ENCODE data around the gene ANKRD24.
"Not testable (repeated sequence)": the region's sequence is repeated elsewhere in the genome, so short reads cannot be mapped to it uniquely, and the experiment has no call there.

The ANKRD24 gene

GRCh38 chr19:4182084-4182810 is at the start of gene ANKRD24, which contains the start of gene SIRT6:
ANKRD24 (plus strand) TSS chr19:4182689; CDS start chr19:4186426, 3,737 bp downstream.
SIRT6 (minus strand) TSS chr19:4182563; CDS start chr19:4182539, 24 bp downstream.
- peak; percentile 95 for DNase-seq (ENCODE audit: low spot score)

- DNase-seq (ENCODE audit: low spot score), result no peak
Observed at GRCh38 chr19:4134351-4134750, 48.1 kb upstream of the ANKRD24 start.

GRCh38 chr19:4135386-4135785 is 47.1 kb upstream of the ANKRD24 start:
- DNase-seq (ENCODE audit: low spot score), result not testable (repeated sequence)

- DNase-seq (ENCODE audit: low spot score), result no peak
Observed at GRCh38 chr19:4136680-4137088, 45.8 kb upstream of the ANKRD24 start.

- DNase-seq (ENCODE audit: low spot score), result no peak
Observed at GRCh38 chr19:4138445-4138844, 44.0 kb upstream of the ANKRD24 start.

- peak; percentile 54 for DNase-seq (ENCODE audit: low spot score)
Observed at GRCh38 chr19:4139614-4140236, 42.8 kb upstream of the ANKRD24 start.

GRCh38 chr19:4140237-4140711 is 42.2 kb upstream of the ANKRD24 start:
- DNase-seq (ENCODE audit: low spot score), result peak; percentile 88

- not testable (repeated sequence) for DNase-seq (ENCODE audit: low spot score)
Observed at GRCh38 chr19:4142916-4143315, 39.6 kb upstream of the ANKRD24 start.

GRCh38 chr19:4144666-4145249 is 37.7 kb upstream of the ANKRD24 start:
- DNase-seq (ENCODE audit: low spot score), result no peak

- no peak for DNase-seq (ENCODE audit: low spot score)
Observed at GRCh38 chr19:4149518-4150288, 32.8 kb upstream of the ANKRD24 start.

- DNase-seq (ENCODE audit: low spot score), result no peak
Observed at GRCh38 chr19:4151623-4152022, 30.9 kb upstream of the ANKRD24 start.

GRCh38 chr19:4152241-4152998 is 30.1 kb upstream of the ANKRD24 start:
- DNase-seq (ENCODE audit: low spot score), result no peak

GRCh38 chr19:4154571-4155312 is 27.7 kb upstream of the ANKRD24 start:
- DNase-seq (ENCODE audit: low spot score), result no peak

- no peak for DNase-seq (ENCODE audit: low spot score)
Observed at GRCh38 chr19:4157164-4157563, 25.3 kb upstream of the ANKRD24 start.

- not testable (repeated sequence) for DNase-seq (ENCODE audit: low spot score)
Observed at GRCh38 chr19:4157971-4158370, 24.5 kb upstream of the ANKRD24 start.

- DNase-seq (ENCODE audit: low spot score), result no peak
Observed at GRCh38 chr19:4161415-4162077, 20.9 kb upstream of the ANKRD24 start.

- no peak for DNase-seq (ENCODE audit: low spot score)
Observed at GRCh38 chr19:4164262-4164661, 18.2 kb upstream of the ANKRD24 start.

GRCh38 chr19:4171676-4172075 is 10.8 kb upstream of the ANKRD24 start:
- DNase-seq (ENCODE audit: low spot score), result no peak

GRCh38 chr19:4172861-4173473 is 9.5 kb upstream of the ANKRD24 start:
- DNase-seq (ENCODE audit: low spot score), result peak; percentile 59

Data from RKO (cell line).